Esophagus squamous epithelium (tissue), 5 donors: ENCODE data around the gene NRG3. TPM values are rescaled to one million over a fixed set of nuclear protein-coding genes. Genes with fewer than 3 reads are reported as not detected.

ENCODE experiments used
- DNase-seq: peaks from one replicate; lab custom pipeline; 2025; lab: John Stamatoyannopoulos, UW
- H3K27ac ChIP-seq, 4 donors: fragments of 200-600 bp; sonication (generic); one replicate each; pipeline ENCODE4 v1.5.1; 2016 to 2019; ENCODE audit warnings: mild to moderate bottlenecking in 1 of 4
- H3K27me3 ChIP-seq, 4 donors: fragments of 200-600 bp; sonication (generic); 1 replicate in 3 of 4; 2 replicates in 1 of 4; pipeline versions ENCODE4 v1.5.1 to v1.6.0; 2017 to 2021; ENCODE audit warnings: antibody characterized with exemption in 1 of 4
- H3K36me3 ChIP-seq, 3 donors: fragments of 200-600 bp; sonication (generic); one replicate each; pipeline ENCODE4 v1.5.1; 2016 to 2019
- H3K4me1 ChIP-seq, 3 donors: fragments of 200-600 bp; sonication (generic); one replicate each; pipeline ENCODE4 v1.5.1; 2017 to 2019
- H3K4me3 ChIP-seq, 4 donors: fragments of 200-600 bp; sonication (generic); 1 replicate in 3 of 4; 2 replicates in 1 of 4; pipeline ENCODE4 v1.5.1; 2016 to 2019; ENCODE audit warnings: mild to moderate bottlenecking in 2 of 4, moderate library complexity in 1 of 4
- H3K9me3 ChIP-seq, 3 donors: fragments of 200-600 bp; sonication (generic); one replicate each; pipeline ENCODE4 v1.5.1; 2016 to 2019
- POLR2A ChIP-seq, 4 donors: fragments of 450-650 bp; IDR thresholded peaks; one replicate each; pipeline ENCODE4 v1.6.1; 2017; ENCODE audit warnings: antibody characterized with exemption in 4 of 4, mild to moderate bottlenecking in 4 of 4, moderate library complexity in 3 of 4
- WGBS, 2 donors: methylation state at CpG; one replicate each; pipeline ENCODE4 v1.1.5; 2018; 5-methylcytosine and 5-hydroxymethylcytosine counted together
- intact Hi-C: fragments of 100-400 bp; cut with DNase I; formaldehyde crosslinking; loops from one replicate; pipeline ENCODE4 v1.15.0; 2022
- total RNA-seq, 4 donors: library from RNA; depleted of rRNA; stranded (reverse); fragments of >200 nt; gene quantifications; one replicate each; pipeline ENCODE4 v1.1.0, GENCODE V29; 2016
- TF ChIP-seq, protein P1 (sequence below), 6 experiments: fragments of 450-650 bp in 4 of 6; fragments of 200-600 bp in 2 of 6; sonication (generic) in 2 of 6; IDR thresholded peaks; one replicate each; pipeline ENCODE4 v1.5.1; 2016 to 2019; ENCODE audit warnings: antibody characterized with exemption in 6 of 6, mild to moderate bottlenecking in 4 of 6, moderate library complexity in 4 of 6
- donor health status: DM: yes; HTN: yes; CAD: no.

The NRG3 gene
- total RNA-seq, 4 donors from 2014 or later: 0.19 TPM; not detected in 3

DNA sequence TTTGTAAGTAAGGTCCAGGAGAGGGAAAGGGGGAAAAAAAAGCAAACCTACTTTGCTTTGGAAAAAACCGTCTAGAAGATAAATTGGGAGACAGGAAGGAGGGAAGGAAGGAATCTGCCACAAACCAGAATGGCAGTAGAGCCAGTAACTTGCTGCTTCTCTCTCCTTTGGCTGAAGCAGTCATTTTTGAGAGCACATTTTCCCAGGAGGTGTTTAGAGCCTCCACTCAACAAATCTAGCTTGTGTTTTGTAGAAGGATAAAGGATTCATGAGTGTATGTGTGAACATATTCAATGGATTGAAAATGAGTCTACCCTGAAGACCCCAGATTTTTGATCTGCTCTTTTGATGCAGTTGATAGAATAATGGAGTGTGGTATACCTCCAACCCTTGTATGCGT is 2.6 kb downstream of the NRG3 start:
- Histone ChIP-seq H3K4me3 (no peak overlapping the region), H3K36me3 (no peaks in the 10 kb centered on the region), H3K27me3 (peaks cover 8 to 77% (median 17%) of the 10 kb centered on the region in 4 donors), H3K9me3 (no peaks in the 10 kb centered on the region), H3K4me1 (peaks cover 0 to 27% (median 7%) of the 10 kb centered on the region in 3 donors), H3K27ac (no peak overlapping the region)
- DNase-seq: no peak
- intact Hi-C loops: no loop called here
- TF ChIP-seq, protein P1, sequence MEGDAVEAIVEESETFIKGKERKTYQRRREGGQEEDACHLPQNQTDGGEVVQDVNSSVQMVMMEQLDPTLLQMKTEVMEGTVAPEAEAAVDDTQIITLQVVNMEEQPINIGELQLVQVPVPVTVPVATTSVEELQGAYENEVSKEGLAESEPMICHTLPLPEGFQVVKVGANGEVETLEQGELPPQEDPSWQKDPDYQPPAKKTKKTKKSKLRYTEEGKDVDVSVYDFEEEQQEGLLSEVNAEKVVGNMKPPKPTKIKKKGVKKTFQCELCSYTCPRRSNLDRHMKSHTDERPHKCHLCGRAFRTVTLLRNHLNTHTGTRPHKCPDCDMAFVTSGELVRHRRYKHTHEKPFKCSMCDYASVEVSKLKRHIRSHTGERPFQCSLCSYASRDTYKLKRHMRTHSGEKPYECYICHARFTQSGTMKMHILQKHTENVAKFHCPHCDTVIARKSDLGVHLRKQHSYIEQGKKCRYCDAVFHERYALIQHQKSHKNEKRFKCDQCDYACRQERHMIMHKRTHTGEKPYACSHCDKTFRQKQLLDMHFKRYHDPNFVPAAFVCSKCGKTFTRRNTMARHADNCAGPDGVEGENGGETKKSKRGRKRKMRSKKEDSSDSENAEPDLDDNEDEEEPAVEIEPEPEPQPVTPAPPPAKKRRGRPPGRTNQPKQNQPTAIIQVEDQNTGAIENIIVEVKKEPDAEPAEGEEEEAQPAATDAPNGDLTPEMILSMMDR (IDR thresholded peaks at IDR 0.05): no peak
- no peak for TF ChIP-seq POLR2A (IDR thresholded peaks at IDR 0.05)
- 59 to 74% methylated on average over 2 of the region's 2 CpGs for WGBS, 2 donors

DNA sequence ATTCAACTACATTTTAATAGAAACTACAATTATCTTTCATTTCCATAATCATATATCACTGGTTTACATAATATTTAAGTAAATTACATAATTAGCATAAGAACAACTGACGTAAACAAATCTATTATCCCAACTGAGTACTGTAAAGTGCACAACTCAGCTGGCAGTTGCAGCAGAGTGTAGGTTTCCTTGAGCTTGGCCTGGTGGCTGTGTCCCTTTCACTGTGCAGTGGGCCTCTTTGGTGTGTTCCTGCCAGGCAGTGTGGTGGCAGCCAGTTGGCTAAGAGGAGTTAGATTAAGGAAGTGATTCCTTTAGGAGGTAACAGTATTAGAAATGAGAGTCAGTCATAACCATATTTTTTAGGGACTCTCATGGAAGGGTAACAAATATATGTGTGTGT is 7.0 kb downstream of the NRG3 start:
- DNase-seq: no peak
- no peak overlapping the region for H3K27ac ChIP-seq
- H3K4me1 ChIP-seq: no peaks in the 10 kb centered on the region
- no peaks in the 10 kb centered on the region for H3K9me3 ChIP-seq
- intact Hi-C loops: no loop called here
- WGBS, 2 donors: 83 to 88% methylated on average over 1 of the region's 1 CpG
- no peak overlapping the region for H3K4me3 ChIP-seq
- peaks cover 0 to 33% (median 0%) of the 10 kb centered on the region in 4 donors for H3K27me3 ChIP-seq
- no peaks in the 10 kb centered on the region for H3K36me3 ChIP-seq
- TF ChIP-seq, protein P1 (IDR thresholded peaks at IDR 0.05): no peak
- no peak for TF ChIP-seq POLR2A (IDR thresholded peaks at IDR 0.05)

DNA sequence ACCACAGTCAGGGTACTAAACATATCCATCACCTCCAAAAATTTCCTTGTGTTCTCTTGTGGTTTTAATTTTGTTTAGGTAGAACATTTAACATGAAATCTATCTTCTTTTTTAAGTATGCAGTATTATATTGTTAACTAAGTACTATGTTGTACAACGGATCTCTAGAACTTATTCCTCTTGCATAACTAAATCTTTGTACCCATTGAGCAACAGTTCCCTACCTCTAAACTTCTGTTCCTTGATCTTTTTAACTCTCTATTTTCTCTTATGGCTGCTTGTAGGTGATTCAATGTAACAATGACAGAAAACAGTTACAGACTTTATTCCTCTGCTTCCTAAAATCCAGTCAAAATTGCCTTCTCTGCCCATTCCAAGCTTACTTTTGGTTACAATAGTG is 9.9 kb downstream of the NRG3 start:
- Histone ChIP-seq H3K4me1 (no peaks in the 10 kb centered on the region), H3K27me3 (peaks cover 0 to 6% (median 0%) of the 10 kb centered on the region in 4 donors), H3K9me3 (no peaks in the 10 kb centered on the region), H3K4me3 (no peak overlapping the region), H3K27ac (no peak overlapping the region), H3K36me3 (no peaks in the 10 kb centered on the region)
- TF ChIP-seq POLR2A (IDR thresholded peaks at IDR 0.05): no peak
- TF ChIP-seq, protein P1 (IDR thresholded peaks at IDR 0.05): no peak
- WGBS, 2 donors: 72 to 90% methylated on average over 1 of the region's 1 CpG
- intact Hi-C loops: no loop called here
- DNase-seq: no peak

DNA sequence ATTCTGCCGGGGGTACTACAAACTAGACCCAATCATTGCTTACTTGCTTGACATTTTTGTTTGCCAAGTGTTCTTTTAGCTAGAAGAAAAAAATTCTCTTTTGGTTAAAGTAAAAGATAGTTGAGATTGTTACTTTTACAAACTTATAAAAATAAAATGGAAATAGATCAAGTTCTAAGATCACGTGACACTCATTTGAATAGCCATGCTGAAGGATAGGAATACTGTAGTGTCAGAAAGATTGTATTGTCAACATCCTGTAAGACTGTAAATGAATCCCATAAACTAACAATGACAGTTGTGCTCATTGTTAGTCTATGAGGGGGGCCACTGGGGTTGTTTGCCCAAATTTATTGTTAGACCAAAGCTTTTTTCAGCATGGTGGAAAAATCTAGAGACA is 10.5 kb downstream of the NRG3 start:
- 80 to 95% methylated on average over 2 of the region's 2 CpGs for WGBS, 2 donors
- Histone ChIP-seq H3K36me3 (no peaks in the 10 kb centered on the region), H3K9me3 (no peaks in the 10 kb centered on the region), H3K4me1 (no peaks in the 10 kb centered on the region), H3K4me3 (no peak overlapping the region), H3K27ac (no peak overlapping the region), H3K27me3 (no peaks in the 10 kb centered on the region)
- TF ChIP-seq, protein P1 (IDR thresholded peaks at IDR 0.05): no peak
- no peak for TF ChIP-seq POLR2A (IDR thresholded peaks at IDR 0.05)
- intact Hi-C loops: no loop called here
- DNase-seq: no peak

DNA sequence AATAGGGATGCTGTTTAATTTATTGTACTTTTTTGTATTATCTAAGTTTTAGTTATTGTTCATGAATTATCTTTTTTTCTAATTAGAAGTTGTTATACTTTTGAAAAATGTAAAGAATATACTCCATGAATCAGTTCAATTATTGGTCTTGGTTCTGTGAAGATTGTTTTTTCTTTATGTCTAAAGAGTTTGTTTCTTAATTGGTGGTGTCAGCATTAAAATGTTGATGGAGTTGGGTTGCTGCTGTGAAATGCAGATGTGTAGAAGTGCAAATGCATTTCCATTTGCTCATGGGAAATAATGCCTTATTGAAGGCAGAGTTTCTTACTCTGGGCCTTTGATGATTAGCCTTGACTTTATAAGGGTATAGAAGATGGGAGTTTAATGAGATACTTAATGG is 11.9 kb downstream of the NRG3 start:
- Histone ChIP-seq H3K4me1 (no peaks in the 10 kb centered on the region), H3K36me3 (no peaks in the 10 kb centered on the region), H3K9me3 (no peaks in the 10 kb centered on the region), H3K4me3 (no peak overlapping the region), H3K27me3 (no peaks in the 10 kb centered on the region), H3K27ac (no peak overlapping the region)
- intact Hi-C loops: no loop called here
- no peak for DNase-seq
- TF ChIP-seq, protein P1 (IDR thresholded peaks at IDR 0.05): no peak
- TF ChIP-seq POLR2A (IDR thresholded peaks at IDR 0.05): no peak
